Activated CD4-positive, alpha-beta T cell treated with anti-CD3 and anti-CD28 coated beads, Interleukin-2, amount 50 U/mL, for 1 hour (primary cell): ENCODE data around the gene ZNF165.
A peak's percentile ranks its signal among the peaks of the same experiment; 100 is the strongest.
"Not testable (repeated sequence)": the region's sequence is repeated elsewhere in the genome, so short reads cannot be mapped to it uniquely, and the experiment has no call there.

Source experiments
- DNase-seq: peaks from one replicate; pipeline ENCODE4 v3.0.0-alpha.2; 2020

The ZNF165 gene

GRCh38 chr6:28122283-28122682 lies 41.9 kb downstream of the ZNF165 start:
- DNase-seq: not testable (repeated sequence)

GRCh38 chr6:28124350-28124970 lies 44.1 kb downstream of the ZNF165 start, which contains the start of gene ZSCAN16:
Gene ZSCAN16, plus strand, starts transcription at chr6:28124609. Its CDS starts 835 bp downstream, at chr6:28125444.
- peak; percentile 69 for DNase-seq

- no peak for DNase-seq
Observed at GRCh38 chr6:28124971-28125353, 44.6 kb downstream of the ZNF165 start.

- no peak for DNase-seq
Observed at GRCh38 chr6:28125401-28125800, 45.0 kb downstream of the ZNF165 start.

GRCh38 chr6:28134015-28134414 lies 53.6 kb downstream of the ZNF165 start:
- no peak for DNase-seq

- DNase-seq: no peak
Observed at GRCh38 chr6:28134716-28135115, 54.3 kb downstream of the ZNF165 start.

- DNase-seq: no peak
Observed at GRCh38 chr6:28135393-28135792, 55.0 kb downstream of the ZNF165 start.

GRCh38 chr6:28136585-28137504 lies 56.5 kb downstream of the ZNF165 start:
- peak; percentile 65 for DNase-seq

GRCh38 chr6:28137505-28137981 lies 57.2 kb downstream of the ZNF165 start:
- DNase-seq: no peak
